GM18520 (cell line): ENCODE measurements around the gene SLC29A2.

Source experiments
- ATAC-seq: cut with Tn5 transposase; IDR thresholded peaks from one replicate; pipeline ENCODE4 v1.9.1; 2021; ENCODE audit not compliant: unreplicated experiment

The SLC29A2 gene, protein sequence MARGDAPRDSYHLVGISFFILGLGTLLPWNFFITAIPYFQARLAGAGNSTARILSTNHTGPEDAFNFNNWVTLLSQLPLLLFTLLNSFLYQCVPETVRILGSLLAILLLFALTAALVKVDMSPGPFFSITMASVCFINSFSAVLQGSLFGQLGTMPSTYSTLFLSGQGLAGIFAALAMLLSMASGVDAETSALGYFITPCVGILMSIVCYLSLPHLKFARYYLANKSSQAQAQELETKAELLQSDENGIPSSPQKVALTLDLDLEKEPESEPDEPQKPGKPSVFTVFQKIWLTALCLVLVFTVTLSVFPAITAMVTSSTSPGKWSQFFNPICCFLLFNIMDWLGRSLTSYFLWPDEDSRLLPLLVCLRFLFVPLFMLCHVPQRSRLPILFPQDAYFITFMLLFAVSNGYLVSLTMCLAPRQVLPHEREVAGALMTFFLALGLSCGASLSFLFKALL

DNA sequence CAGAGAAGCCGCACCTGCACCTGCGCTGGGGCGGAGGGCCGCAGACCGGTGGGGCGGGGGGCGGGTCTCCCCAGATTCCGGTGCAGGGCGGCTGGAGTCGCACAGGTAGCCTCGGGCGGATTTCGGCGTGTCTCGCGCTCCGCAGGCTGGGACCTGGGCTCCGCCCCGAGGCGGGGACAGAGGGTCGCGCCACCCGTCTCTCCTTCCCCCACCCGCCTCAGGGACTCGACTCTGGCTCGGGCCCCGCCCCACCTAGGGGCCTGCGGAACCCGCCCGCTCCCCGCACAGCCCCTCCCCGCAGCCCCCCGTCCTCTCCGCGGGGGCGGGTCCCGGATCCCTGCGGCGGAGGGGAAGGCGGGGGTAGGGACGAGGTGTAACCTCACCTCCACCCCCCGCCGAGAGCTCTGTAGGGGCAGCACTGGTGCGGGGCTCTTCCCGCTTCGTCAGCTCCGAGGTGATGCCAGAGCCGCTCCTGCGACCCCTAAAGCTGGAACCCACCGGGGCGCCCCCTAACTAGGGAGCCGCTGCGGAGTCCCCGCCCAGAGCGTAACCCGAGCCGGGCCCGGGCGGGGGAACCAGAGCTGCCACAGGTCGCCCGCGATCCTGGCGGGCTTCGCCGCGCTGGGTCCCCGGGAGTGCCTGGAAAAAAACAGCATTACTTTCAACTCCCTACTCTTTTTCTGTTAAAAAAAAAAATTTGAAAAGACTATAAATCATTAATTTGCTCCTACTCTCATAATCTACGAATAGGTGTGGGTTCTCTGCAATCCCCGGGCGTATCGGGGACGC, at the start of gene SLC29A2:
SLC29A2 (minus strand) TSS at position 134 of the 789 bp plus-strand sequence. CDS start 169 bp downstream, outside the sequence.
- no peak for ATAC-seq

DNA sequence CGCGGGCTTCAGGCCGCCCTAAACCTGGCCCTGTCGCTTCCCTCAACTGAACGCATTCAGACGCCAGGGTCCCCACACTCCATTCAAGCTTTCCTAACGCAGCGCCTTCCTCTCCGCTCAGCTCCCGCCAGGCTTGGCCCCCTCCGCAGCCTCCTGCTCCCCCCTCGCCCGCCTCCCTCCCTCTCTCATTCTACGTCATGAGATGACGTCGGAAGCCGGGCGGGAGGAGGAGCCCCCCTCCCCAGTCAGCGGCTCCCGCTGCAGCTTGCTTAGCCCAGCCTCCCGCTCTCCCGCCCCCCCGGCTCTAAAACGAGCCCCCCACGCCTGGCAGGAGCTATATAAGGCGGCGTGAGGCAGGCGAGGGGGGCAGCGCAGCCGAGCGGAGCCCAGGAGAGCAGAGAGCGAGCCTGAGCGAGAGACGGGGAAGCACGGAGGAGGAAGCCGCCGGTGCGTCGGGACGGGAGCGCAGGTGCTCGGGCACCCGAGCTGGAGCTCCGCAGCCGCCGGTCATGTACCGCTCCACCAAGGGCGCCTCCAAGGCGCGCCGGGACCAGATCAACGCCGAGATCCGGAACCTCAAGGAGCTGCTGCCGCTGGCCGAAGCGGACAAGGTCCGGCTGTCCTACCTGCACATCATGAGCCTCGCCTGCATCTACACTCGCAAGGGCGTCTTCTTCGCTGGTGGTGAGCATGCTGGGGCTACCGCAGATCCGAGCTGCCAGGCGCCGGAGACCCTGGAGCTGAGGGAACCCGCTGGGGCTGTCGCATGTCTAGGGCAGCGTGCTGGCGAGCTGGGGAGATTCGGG, 49.3 kb upstream of the SLC29A2 start, which contains the start of gene NPAS4:
NPAS4 (plus strand) TSS at position 365 of the 806 bp plus-strand sequence; CDS start at position 510, 145 bp downstream.
- ATAC-seq: no peak

DNA sequence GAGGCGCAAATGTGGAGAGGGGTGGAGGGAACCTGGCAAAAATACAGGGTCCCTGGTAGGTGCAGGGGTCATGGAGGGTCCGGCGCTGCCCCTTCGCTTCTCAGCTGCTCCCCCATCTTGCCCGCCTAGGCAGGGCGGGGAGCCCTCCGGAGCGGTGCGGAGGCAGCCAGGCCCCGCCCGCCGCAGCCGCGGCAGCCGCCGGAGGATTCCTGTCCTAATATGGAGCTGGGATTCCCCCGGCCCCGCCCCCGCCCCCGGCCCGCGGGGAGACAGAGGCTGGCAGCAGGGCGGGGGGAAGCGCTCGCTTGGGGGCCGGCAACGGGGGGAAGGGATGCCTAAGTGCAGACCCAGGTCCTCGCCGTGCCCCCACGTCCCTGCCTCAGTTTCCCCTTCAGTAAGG, 48.3 kb upstream of the SLC29A2 start:
- ATAC-seq: no peak

DNA sequence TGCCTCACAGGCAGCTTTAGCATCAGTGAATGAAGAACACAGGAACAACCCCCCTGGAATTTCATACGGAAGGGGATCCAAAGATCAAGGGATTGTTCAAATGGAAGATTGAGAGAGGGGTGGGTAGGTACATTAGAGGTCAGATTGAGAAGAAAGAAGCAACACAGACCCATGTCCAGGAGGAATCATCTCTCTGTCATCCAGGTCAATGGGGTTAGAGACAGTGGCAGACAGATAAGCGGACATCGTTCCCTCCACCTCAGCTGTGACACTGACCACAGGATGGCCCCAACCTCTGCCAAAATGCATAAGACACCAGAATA, 47.4 kb upstream of the SLC29A2 start:
- no peak for ATAC-seq

DNA sequence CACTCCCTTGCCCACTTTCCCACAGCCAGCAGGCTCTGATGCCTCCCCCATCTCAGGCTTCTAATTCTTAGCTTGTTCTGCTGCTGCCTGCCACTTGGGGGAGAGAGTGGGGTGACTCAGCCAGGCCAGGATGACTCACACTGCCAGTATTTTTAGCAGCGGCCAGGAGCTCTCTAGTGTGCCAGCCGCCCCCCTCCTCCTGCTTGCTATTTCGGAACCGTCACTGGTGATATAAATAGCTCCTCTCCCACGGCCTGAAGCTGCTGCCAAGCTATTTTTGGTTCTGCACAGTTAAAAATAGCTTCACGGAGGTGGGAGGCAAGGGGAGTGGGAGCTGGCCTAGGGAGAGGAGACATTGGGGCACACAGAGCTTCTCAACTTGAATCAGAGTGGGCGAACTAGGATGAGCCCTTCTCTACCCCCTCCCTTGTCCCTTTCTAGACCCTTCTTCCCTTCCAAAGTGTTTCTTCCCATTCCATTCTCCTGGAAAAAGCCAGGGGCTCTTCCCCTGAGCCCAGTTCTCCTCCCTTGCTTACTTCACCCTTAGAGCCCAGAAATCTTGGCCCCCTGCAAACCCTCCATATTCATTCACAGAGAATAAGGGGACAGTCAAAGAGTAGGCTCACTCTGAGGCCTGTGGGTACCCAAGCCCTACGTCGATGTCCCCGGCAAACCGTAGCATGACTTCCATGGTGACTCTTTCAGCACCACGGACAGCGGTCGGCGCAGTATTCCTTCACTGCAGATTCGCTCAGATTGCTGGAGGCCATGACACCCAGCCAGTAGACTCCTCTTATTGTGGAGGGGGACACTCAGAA, 46.8 kb upstream of the SLC29A2 start:
- ATAC-seq: no peak

DNA sequence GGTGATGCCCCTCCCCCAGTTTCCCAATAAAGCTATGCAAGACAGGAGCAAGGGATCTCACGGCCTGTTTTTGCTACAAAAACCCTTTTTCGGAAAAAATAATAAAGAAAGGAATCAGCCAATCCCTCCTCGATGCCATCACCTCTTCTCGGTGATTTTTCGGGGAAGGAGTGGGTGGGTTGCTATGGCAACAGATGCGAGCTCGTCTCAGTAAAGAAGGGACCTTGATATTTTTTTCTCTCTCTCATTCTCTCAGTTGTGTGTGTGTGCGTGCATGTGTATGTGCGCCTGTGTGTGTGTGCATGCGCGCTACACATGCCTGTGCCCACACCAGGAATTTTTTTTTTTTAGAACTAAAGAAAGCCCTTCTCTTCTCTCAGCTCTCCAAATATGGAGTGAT, 45.4 kb upstream of the SLC29A2 start:
- ATAC-seq: no peak

DNA sequence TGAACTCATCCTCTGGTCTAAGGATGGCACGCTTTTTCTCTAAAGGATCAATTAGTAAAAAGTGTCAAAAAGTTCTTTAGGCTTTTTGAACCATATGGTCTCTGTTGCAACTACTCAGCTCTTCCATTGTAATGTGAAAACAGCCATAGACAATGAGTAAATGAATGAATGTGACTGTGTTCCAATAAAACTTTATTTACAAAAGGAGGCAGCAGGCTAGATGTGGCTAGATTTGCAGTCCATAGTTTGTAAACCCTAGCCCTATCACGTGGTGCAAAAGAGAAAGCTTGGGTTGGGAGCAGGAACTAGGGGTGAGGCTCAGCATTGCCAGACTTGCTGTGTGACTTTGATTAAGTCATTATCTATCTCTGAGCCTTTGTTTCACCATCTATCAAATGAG, 43.9 kb upstream of the SLC29A2 start:
- ATAC-seq: no peak

DNA sequence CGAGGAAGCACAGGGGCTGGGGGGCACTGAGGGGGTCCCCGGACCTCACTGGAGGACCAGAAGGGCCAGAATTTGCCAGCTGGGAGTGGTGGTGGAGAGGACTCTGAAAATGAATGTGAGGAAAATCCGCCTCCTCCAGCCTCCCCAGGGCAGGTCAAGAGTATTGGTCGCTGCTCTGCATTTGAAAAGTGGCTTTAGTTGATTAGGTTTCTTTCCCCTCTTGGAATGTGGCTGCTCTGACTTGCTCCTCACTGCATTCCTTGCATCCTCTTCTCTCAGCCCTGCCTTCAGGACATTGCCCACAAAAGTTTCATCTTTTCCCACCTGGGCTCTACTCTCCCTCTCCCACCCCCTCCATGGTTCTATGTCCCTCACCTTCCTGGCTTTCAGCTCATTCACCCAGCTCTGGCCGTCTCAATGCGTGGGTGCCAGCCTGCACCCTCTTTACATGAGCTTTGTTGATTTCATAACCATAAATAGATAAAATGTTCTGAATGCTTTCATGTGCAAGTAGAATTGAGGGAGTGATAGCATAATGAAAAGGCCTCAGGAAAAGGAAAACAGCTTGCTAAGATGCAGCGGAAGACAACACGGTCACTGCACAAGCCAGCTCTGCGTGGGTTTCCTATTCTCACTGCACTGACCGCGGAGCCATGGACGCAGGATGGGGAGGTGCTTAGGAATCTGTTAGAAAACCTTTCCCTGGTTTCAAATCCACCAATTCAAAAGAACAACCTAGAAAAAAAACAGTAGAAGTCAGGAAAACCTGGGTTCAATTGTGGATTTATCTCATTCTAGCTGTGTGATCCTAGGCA, 42.8 kb upstream of the SLC29A2 start:
- ATAC-seq: no peak

DNA sequence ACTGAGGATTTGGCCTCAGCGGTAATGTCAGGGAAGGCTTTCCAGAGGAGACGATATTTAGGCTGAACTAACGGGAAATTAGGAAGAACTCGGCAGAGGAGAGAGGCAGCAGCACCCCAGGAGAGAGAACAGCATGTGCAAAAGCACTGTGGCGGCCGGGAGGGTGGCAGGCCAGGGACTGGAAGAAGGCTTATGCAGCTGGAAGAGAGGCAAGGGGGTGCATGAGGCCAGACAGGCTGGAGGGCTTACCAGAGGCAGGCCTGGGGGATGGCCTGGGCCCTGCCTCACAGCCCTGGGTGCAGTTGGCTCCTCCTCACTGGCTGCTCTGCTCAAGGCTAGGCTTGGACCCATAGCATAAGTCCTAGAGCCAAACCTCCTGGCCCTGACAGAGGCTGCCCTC, 41.6 kb upstream of the SLC29A2 start:
- ATAC-seq: no peak

DNA sequence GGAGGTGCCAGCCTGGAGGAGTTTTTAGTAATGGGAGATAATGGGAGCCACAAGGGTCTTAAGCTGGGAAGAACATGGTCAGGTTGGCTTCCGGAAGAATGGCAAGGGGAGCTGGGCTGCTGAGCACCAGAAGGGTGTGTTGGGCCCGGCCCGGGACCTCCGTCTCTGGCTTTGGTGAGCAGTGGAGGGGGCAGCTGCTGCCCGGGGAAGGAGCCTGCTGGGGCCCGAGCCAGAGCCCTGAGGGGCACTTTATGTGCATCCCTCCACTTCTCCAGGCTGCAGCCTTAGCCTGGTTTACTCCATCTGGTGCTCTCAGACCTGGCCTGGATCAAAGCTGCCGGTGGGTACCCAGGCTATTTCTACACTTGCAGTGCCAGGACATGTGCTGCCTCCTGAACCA, 40.5 kb upstream of the SLC29A2 start:
- ATAC-seq: no peak

DNA sequence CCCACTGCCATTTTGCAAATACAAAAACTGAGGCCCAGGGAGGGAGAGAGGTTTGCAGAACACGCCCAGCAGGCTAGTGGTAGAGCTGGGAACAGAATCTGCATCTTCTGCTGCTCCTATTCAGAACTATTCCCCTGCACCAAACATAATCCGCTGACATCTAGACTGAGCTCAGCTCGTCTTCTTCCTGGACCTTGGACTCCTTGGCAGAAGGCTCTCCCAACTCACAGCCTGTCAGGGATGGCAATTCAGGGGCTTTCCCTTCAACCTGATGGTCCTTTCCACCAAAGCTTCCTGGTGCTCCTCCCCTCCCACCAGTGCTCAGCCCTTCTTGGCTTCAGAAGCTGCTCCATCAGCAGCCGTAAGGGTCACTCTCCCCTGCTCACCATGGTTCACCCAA, 39.8 kb upstream of the SLC29A2 start:
- ATAC-seq: no peak

DNA sequence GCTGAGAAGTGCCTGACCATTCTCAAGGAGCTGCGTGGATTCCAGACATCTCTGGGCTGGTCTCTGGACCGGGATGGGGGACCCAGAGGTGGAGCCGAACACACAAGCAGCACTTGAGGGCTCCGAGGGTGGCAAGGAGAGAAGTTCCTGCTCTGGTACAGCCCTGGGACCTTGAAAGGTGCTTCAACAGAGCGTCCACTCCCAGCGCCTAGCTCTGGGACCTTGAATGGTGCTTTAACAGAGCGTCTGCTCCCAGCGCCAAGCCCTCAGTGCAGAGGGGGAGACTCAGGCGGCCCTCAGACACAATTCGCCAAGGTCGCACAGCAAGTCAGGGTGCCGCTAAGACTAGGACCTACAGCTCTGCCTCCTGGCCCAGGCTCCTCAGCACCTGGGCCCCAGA, 38.6 kb upstream of the SLC29A2 start:
- ATAC-seq: no peak

DNA sequence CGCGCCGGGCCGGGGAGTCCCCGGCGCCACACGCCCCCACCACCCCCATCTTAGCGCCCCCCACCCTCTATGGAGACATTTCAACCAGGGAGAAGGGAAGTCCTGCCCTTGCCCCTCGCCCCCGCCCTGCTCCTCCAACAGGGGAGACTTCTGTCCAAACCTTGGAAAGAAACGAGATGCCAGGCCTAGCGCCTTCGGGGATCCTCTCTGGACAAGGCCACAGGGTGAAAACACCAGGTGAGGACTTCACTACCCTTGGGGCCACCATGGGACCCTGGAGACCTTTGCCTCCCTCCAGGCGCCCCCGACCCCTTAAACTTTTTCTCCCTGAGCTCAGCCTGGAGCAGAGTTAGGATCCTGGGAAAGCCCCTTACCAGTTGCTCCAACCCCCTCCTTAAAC, 37.7 kb upstream of the SLC29A2 start:
- no peak for ATAC-seq

DNA sequence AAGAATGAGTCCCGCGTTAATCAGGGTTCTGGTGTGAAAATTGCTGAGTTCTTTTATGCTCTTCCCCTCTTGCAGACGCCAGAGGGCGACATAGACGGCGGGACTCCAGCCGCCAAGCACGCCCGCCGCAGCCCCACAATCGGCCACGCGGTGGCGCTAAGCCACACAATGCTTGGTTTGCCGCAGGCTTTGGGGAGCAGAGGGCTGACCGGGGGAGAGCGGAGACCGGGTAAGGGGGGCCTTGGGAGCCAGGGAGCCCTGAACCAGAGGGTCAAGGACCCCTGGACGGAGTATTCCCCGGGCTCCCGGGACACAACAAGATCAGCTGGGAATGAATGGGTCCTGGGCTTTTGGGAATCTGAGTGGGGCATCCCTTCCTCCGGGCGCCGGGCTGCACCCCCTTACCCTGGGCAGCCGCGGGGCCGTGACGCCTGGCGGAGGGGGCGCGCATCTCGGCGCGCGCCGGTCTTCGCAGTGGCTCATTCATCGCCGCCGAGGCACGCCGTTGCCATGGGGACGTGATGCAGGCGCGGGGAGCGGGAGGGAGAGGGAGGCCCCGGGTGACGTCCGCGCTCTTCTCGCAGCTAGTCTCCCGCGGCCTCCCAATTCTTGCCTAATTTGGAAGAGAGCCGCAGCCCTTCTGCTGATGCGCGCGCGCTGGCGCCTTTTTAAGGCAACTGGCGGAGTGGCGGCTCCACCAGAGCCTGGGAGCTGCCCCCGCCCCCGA, 37.1 kb upstream of the SLC29A2 start:
- peak; percentile 40 for ATAC-seq

DNA sequence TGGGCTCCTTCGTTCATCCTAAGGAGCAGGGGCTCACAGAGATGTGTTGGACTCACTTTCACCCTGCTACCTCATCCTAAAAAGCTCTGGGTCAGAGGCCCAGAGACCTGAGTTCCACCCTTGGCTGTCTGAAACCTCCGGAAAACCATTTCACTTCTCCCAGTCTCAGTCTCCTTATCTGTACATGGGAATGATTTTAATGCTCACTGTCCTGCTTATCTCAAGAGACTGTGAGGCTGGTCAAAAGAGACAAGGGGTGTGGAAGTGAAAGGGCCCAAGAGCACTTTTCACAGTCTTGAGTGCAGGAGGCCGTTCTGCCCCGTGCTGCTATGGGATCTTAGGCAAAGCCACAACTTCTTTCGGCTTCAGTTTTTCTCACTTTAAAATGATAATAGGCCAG, 36.1 kb upstream of the SLC29A2 start:
- ATAC-seq: no peak

DNA sequence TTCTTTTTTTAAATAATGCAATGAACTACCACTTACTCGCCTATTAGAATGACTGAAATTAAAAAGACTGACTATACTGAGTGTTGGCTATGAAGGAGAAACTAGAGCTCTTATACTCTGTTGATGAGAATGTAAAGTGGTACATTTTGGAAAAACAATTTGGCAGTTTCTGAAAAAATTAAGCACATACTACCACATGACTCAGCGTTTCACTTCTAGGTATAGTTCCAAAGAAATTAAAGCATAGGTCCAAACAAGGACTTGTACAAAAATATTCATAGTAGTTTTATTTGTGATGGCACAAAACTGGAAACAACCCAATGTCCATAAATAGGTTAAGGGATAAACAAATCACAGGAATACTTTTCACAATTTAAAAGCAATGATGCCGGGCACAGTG, 22.4 kb upstream of the SLC29A2 start:
- ATAC-seq: no peak

DNA sequence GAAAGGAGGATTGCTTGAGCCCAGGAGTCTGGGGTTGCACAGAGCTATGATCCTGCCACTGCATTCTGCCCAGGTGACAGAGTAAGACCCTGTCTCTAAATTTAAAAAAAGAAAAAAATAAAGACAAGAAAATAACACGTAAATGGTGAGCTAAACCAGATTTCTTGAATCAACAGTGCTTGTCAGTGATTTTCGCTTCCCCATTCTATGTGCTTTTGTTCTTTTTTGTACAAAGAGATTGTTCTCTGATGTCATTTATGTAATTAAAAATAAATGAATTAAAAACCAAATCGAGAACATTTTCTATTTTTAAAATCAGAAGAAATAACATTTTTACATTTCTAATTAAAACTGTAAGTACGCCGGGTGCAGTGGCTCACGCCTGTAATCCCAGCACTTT, 19.8 kb upstream of the SLC29A2 start:
- ATAC-seq: no peak

DNA sequence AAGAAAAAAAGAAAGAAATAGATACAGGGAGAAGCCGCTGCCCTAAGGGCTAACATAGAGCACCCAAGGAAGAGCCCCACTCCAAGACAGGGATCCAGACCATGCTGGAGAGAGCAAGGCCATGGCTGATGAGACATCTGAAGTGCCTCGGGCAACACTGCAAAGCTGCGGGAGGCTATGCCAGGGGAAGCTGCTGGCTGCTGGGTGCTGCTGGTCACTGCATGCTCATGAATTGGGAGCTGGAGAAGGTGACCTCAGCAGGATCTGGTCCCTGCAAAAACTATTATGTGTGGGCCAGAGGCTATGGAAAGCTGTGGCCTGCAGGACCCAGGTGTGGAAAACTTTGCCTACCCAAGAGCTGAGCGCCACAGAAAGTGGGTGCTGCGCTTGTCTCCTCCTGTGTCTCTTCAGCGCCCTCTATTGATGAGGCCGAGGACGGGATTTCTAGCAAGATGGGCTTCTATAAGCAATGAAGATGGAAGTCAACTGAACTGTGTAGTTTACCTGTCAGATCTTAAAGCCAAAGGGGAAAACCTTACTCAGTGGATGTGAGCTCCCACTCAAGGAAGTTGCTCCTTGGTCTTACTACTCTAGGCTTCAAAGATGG, 17.3 kb upstream of the SLC29A2 start:
- no peak for ATAC-seq
